Activated T-cell treated with anti-CD3 and anti-CD28 coated beads, Interleukin-2, amount 50 U/mL, for 24 hours (primary cell): ENCODE results near the gene ITGA2B.
"Not testable (repeated sequence)": the region's sequence is repeated elsewhere in the genome, so short reads cannot be mapped to it uniquely, and the experiment has no call there.

Experiments used
- DNase-seq: peaks from one replicate; pipeline ENCODE4 v3.0.0-alpha.2; 2020
- H3K27ac Mint-ChIP-seq: 2 replicates; pipeline ENCODE4 v1.8.0; 2020; ENCODE audit warnings: mild to moderate bottlenecking, mixed read lengths
- H3K27me3 Mint-ChIP-seq: 2 replicates; pipeline ENCODE4 v1.8.0; 2020; ENCODE audit warnings: mixed read lengths
- H3K36me3 Mint-ChIP-seq: 2 replicates; pipeline ENCODE4 v1.8.0; 2020; ENCODE audit warnings: low read depth, mixed read lengths
- H3K4me1 Mint-ChIP-seq: 2 replicates; pipeline ENCODE4 v1.8.0; 2020; ENCODE audit warnings: low read depth, mixed read lengths
- H3K4me3 Mint-ChIP-seq: 2 replicates; pipeline ENCODE4 v1.8.0; 2020; ENCODE audit warnings: mild to moderate bottlenecking, moderate library complexity, mixed read lengths
- H3K9me3 Mint-ChIP-seq: 2 replicates; pipeline ENCODE4 v1.8.0; 2020; ENCODE audit warnings: mixed read lengths

The ITGA2B gene

DNA sequence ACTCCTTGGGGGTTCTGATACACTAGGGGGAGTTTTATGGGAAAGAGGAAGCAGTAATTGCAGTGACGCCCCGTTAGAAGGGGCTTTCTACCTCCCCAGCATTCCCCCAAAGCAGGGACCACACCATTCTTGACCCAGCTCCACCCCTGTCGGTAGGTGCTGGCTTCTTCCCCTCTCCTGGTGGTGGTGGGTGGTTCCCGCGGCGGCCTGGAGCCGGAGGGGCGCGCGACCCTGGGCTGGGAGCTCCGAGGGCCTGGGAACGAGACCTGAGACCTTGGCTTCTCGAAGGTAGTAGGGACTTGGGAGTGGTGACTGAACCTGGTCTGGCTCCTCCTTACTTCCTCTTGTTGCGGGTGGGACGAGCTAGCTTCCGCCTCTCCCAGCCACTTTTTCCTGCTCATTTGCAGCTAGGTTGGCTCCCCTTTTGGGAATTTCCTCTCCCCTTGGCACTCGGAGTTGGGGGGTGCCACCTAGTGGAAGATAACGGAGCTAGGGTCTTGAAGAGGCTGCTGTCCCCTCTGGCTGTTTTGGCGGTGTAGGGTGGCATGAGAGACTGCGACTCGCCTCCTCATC is 43.9 kb downstream of the ITGA2B start:
- peak overlapping the region; percentile 85 for H3K27ac Mint-ChIP-seq
- H3K36me3 Mint-ChIP-seq = peaks cover 4% of the 10 kb centered on the region
- H3K27me3 Mint-ChIP-seq = no peaks in the 10 kb centered on the region
- no peaks in the 10 kb centered on the region for H3K9me3 Mint-ChIP-seq
- H3K4me1 Mint-ChIP-seq = peaks cover 23% of the 10 kb centered on the region
- H3K4me3 Mint-ChIP-seq = peak overlapping the region; percentile 88
- peak; percentile 65 for DNase-seq

DNA sequence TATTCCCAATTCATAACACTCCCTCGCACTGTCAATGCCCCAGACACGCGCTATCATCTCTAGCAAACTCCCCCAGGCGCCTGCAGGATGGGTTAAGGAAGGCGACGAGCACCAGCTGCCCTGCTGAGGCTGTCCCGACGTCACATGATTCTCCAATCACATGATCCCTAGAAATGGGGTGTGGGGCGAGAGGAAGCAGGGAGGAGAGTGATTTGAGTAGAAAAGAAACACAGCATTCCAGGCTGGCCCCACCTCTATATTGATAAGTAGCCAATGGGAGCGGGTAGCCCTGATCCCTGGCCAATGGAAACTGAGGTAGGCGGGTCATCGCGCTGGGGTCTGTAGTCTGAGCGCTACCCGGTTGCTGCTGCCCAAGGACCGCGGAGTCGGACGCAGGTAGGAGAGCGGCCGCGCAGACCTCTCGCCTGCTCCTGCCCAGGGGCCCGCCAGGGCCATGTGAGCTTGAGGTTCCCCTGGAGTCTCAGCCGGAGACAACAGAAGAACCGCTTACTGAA is 44.5 kb downstream of the ITGA2B start, which contains the start of gene GRN:
Gene GRN (plus strand): TSS at position 364 of the 515 bp plus-strand sequence. CDS start 3,863 bp downstream, outside the sequence.
- Mint-ChIP-seq H3K4me1 (peaks cover 23% of the 10 kb centered on the region), H3K36me3 (peaks cover 4% of the 10 kb centered on the region), H3K27ac (peak within 1 kb of the TSS; percentile 85), H3K4me3 (peak within 1 kb of the TSS; percentile 88), H3K27me3 (no peaks in the 10 kb centered on the region), H3K9me3 (no peaks in the 10 kb centered on the region)
- DNase-seq = peak; percentile 86

DNA sequence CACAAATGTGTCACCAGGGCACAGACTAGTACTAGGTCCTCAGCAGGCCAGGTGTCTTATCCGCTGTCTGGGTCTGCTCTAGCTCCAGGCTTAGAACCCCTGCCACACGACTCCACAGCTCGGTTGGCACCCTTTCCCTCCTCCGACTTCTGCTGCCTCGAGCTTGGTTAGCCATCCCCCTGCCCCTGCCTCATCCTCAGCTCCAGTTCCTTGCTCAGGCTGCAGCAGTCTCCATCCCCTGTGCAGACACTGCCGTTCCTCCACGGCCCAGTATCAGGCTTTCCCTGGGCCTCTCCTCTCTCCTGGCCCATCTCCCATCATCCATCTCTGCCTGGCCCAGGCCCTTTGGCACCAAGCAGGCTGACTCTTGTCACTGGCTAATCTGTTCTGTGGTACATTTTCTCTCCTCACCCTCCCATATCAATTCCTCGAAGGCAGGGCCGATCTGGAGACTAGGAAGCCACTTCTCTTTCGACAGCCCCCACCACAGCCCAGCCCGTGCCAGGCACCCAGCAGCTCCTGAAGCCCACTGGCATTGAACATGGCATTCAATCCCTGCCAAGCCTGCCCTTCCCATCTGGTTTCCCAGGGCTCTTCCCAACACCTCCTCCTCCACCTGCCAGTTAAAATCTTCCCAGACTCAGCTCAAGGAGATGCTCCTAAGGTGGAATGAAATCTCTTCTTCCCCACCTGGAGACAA is 45.8 kb downstream of the ITGA2B start:
- Mint-ChIP-seq H3K27me3 (no peaks in the 10 kb centered on the region), H3K9me3 (no peaks in the 10 kb centered on the region), H3K27ac (no peak overlapping the region), H3K4me1 (peaks cover 23% of the 10 kb centered on the region), H3K36me3 (peaks cover 4% of the 10 kb centered on the region), H3K4me3 (no peak overlapping the region)
- no peak for DNase-seq

DNA sequence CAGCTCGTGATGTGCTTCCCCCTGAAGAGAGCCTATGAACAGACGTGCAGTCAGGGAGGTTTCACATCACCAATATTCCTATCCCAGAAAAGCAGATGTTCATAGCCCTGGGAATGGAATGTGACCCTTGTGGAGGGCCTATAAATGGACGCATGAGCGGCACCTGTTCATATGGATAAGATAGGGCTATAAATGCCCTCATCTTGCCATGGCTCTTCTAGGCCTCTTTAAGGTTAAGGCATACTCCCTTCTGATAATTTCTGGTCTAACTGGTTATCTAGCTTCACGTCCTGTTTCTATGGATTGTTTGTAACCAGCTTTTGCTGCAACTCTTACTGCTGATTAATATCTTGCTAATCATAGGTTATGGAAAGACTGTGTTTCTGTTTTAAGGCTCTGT is 48.9 kb downstream of the ITGA2B start:
- DNase-seq, H3K27ac Mint-ChIP-seq, H3K36me3 Mint-ChIP-seq, H3K27me3 Mint-ChIP-seq, H3K4me3 Mint-ChIP-seq, H3K9me3 Mint-ChIP-seq: not testable (repeated sequence)
- H3K4me1 Mint-ChIP-seq = peaks cover 11% of the 10 kb centered on the region

DNA sequence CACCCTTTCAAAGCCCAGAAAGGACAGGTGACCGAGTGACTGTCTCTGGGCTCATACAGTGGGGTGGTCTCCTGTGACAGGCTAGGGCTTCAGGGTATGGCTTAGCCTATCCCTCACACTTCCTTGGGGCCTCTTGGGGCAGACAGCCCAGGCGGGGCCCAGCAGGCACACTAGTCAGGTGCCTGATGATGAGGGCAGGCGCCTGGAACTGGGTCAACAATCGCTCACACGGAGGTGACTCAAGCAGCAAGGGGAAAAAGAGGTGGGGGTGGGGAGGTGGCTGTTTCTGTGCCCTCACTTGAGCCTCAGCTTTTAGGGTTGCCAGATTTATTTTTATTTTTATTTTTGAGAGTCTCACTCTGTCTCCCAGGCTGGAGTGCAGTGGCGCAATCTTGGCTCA is 50.7 kb downstream of the ITGA2B start:
- DNase-seq = no peak
- H3K4me1 Mint-ChIP-seq = peaks cover 4% of the 10 kb centered on the region
- H3K9me3 Mint-ChIP-seq = no peaks in the 10 kb centered on the region
- H3K27me3 Mint-ChIP-seq = no peaks in the 10 kb centered on the region
- H3K27ac Mint-ChIP-seq = no peak overlapping the region
- H3K4me3 Mint-ChIP-seq = no peak overlapping the region
- H3K36me3 Mint-ChIP-seq = no peaks in the 10 kb centered on the region

DNA sequence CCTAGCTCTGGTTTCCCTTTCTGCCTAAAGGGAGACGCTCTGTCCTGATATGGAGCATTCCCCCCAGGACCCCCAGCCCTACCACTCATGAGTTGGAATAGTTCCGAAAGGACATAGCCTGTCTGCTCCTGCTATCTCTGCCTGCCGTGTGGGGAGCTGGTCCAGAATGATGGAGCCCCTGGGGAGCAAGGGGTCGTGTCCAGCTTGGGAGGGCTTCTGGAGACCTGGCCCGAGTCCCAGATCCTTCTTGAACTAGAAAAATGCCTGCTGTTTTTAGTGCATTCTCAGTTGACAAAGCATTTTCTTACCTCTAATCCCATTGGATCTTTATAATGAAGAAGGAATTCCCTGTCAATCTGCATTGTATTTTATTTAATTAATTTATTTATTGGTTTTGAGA is 53.5 kb downstream of the ITGA2B start:
- Mint-ChIP-seq H3K4me3 (no peak overlapping the region), H3K4me1 (peaks cover 9% of the 10 kb centered on the region), H3K27me3 (no peaks in the 10 kb centered on the region)

DNA sequence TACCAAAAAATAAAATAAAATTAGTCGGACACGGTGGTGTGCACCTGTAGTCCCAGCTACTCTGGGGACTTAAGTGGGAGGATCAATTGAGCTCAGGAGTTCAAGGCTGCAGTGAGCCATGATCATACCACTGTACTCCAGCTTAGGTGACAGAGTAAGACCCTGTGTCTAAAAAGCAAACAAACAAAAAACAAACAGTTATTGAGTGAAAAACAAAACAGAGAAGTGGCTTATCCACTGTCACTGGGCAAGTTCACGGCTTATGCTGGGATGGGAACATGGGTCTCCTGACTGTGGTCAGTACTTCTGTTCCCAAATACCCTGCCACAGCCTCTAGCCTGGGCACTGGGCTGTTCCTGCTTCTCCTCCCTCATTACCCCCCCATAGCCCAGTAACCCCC is 53.9 kb downstream of the ITGA2B start:
- DNase-seq = no peak
- Mint-ChIP-seq H3K4me3 (no peak overlapping the region), H3K36me3 (no peaks in the 10 kb centered on the region), H3K9me3 (no peaks in the 10 kb centered on the region), H3K27me3 (no peaks in the 10 kb centered on the region), H3K4me1 (peaks cover 10% of the 10 kb centered on the region), H3K27ac (no peak overlapping the region)

More for the DNA sequence above, 53.5 kb downstream of the ITGA2B start:
- no peaks in the 10 kb centered on the region for H3K36me3 Mint-ChIP-seq
- no peak overlapping the region for H3K27ac Mint-ChIP-seq
- DNase-seq = no peak
- H3K9me3 Mint-ChIP-seq = no peaks in the 10 kb centered on the region

DNA sequence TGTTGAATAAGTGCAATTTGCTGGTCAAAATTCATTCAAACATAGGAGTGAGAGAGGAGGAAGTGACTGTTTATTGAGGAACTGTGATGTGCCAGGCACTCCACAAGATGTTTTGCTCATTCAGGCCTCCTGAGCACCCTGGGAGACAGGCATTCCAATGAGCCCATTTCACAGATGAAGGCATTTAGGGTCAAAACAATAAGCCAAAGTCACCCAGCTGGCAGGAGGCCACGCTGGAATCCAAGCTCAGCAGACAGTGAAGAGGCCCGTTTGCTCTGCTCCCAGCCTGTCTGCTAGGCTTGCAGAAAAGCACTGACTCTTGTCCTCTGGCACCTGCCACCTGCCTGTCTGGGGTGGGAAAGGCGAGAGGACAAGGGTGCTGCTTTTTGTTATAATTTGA is 54.7 kb downstream of the ITGA2B start:
- H3K4me3 Mint-ChIP-seq = no peak overlapping the region
- H3K9me3 Mint-ChIP-seq = no peaks in the 10 kb centered on the region
- DNase-seq = no peak
- H3K27ac Mint-ChIP-seq = no peak overlapping the region
- no peaks in the 10 kb centered on the region for H3K27me3 Mint-ChIP-seq
- H3K36me3 Mint-ChIP-seq = no peaks in the 10 kb centered on the region
- peaks cover 10% of the 10 kb centered on the region for H3K4me1 Mint-ChIP-seq

DNA sequence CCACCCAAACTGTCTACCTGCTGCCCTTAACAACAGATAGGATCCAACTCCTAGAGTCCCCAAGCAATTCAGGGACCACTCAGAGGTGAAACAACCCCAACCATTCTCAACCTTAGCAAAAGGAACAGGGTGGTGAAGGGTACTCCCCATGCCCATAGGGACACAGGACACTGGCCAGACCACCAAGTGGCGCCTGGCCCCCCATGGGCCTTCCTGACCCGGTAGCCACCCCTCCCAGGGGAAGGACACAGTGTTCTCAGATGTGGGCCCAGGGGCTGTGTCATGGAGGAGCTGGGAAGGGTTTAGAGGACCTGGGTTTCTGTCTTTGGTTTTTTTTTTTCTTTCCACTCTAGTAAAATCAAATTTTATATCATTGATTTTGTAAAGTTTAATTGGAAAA is 55.1 kb downstream of the ITGA2B start:
- Mint-ChIP-seq H3K27ac (no peak overlapping the region), H3K36me3 (no peaks in the 10 kb centered on the region), H3K4me1 (peaks cover 10% of the 10 kb centered on the region), H3K9me3 (no peaks in the 10 kb centered on the region), H3K4me3 (no peak overlapping the region), H3K27me3 (no peaks in the 10 kb centered on the region)
- DNase-seq = no peak

DNA sequence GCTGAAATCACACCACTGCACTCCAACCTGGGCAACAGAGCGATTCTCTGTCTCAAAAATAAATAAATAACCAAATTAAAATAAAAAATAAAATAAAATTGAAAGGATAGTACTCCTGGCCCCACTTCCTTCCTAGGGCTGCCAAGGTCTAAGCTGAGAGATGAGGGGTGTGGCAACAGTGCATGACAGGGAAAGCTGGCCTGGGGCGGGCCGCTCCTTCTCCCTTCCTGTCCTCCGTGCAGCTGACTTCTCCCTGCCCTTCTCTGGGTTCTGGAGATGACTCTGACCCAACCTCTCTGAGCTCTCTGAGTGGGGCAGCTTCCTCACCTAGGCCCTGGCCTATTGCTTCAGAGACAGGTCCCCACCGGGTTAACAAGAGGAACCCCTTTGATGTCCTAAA is 56.1 kb downstream of the ITGA2B start:
- no peak for DNase-seq
- no peaks in the 10 kb centered on the region for H3K36me3 Mint-ChIP-seq
- H3K27ac Mint-ChIP-seq = no peak overlapping the region
- no peak overlapping the region for H3K4me3 Mint-ChIP-seq
- H3K9me3 Mint-ChIP-seq = no peaks in the 10 kb centered on the region
- no peaks in the 10 kb centered on the region for H3K27me3 Mint-ChIP-seq
- peaks cover 7% of the 10 kb centered on the region for H3K4me1 Mint-ChIP-seq

DNA sequence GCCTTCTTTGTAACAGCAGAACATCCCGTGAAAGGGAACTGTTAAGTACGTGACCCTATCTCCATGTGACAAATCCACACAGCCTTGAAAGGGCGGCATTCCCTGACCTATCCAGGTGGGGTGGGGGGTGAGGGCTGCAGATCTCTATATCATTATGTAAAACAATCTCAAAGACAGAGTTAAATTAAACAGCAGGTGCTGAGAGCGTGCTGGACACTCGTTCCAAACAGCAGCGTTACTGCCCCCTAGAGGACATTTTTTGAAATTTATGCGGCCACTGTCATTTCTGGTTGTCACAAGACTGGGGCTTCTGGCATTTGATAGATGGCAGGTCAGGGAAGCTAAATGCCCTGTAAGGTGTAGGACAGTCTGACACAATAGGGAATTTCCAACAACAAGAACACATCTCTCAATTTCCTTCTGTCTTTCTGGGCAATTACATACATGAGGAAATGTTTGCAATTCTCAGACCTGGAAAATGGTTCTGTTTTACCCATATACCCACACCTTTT is 58.1 kb downstream of the ITGA2B start:
- H3K27me3 Mint-ChIP-seq = no peaks in the 10 kb centered on the region
- peaks cover 18% of the 10 kb centered on the region for H3K4me1 Mint-ChIP-seq
- no peak overlapping the region for H3K27ac Mint-ChIP-seq
- H3K36me3 Mint-ChIP-seq = peaks cover 2% of the 10 kb centered on the region
- H3K9me3 Mint-ChIP-seq = no peaks in the 10 kb centered on the region
- peak; percentile 68 for DNase-seq
- no peak overlapping the region for H3K4me3 Mint-ChIP-seq

DNA sequence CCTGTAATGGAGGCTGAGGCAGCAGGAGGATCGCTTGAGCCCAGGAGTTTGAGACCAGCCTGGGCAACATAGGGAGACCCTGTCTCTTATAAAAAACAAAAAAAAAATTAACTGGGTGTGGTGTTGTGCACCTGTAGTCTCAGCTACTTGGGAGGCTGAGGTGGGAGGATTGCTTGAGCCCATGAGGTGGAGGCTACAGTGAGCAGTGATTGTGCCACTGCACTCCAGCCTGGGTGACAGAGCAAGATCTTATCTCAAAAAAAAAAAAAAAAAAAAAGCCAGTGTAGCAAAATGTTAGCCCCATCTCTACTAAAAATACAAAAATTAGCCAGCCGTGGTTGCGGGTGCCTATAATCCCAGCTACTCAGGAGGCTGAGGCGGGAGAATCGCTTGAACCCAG is 59.2 kb downstream of the ITGA2B start:
- H3K27ac Mint-ChIP-seq, DNase-seq, H3K27me3 Mint-ChIP-seq, H3K36me3 Mint-ChIP-seq, H3K9me3 Mint-ChIP-seq, H3K4me3 Mint-ChIP-seq: not testable (repeated sequence)
- H3K4me1 Mint-ChIP-seq = peaks cover 25% of the 10 kb centered on the region

DNA sequence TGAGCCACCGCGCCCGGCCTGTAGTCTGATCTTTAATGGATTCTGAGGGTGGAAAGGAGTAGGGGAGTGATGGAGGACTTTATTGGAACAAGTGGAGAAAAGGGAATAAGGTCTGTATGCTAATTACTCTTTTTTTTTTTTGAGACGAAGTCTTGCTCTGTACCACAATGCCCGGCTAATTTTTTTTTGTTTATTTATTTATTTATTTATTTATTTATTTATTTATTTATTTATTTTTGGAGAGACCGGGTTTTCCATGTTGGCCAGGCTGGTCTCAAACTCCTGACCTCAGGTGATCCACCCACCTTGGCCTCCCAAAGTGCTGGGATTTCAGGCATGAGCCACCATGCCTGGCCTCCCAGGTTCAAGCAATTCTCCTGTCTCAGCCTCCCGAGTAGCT is 59.9 kb downstream of the ITGA2B start:
- H3K4me1 Mint-ChIP-seq = peaks cover 30% of the 10 kb centered on the region
- H3K9me3 Mint-ChIP-seq, H3K27ac Mint-ChIP-seq, H3K27me3 Mint-ChIP-seq, H3K36me3 Mint-ChIP-seq, DNase-seq, H3K4me3 Mint-ChIP-seq: not testable (repeated sequence)

DNA sequence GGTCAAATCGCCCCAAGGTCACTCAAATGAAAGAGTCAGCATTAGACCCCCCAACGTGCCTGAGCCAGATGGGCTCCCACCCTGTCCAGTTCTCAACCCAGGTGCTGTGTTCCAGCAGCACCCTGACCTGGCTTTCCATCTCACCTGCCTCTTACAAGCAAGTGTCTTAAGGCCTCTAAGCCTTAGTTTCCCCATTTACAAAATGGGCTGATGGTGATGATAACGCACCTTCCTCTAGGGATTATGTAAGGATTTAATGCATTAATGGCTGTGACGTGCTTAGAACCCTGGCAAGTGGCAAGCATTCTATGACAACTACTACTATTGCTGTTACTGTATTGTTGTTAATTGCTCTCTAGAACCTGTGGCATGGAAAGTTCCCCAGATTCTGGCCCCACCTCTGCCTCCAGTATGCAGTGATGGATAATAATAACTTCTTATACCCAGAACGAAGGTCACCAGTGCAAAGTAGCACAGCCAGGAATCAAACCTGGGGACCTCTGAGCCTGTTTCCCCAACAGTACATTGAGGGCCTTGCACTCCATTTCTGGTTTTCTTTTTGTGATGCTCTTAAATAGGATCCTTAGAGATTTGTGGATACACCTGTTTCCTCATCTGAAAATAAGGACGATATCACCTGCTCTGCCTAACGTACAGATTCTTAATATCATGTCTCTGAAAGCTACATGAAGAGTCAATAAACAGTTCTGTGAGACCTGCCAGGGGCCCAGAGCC is 61.6 kb downstream of the ITGA2B start:
- H3K27me3 Mint-ChIP-seq = no peaks in the 10 kb centered on the region
- DNase-seq = no peak
- peaks cover 17% of the 10 kb centered on the region for H3K36me3 Mint-ChIP-seq
- H3K27ac Mint-ChIP-seq = peak overlapping the region; percentile 54
- no peaks in the 10 kb centered on the region for H3K9me3 Mint-ChIP-seq
- peaks cover 37% of the 10 kb centered on the region for H3K4me1 Mint-ChIP-seq
- peak overlapping the region; percentile 2 for H3K4me3 Mint-ChIP-seq
